Heart left ventricle (tissue), 16 donors: ENCODE results near the gene TRIM7. TPM values are rescaled to one million over a fixed set of nuclear protein-coding genes. Genes with fewer than 3 reads are reported as not detected.
"Not testable (repeated sequence)": the region's sequence is repeated elsewhere in the genome, so short reads cannot be mapped to it uniquely, and the experiment has no call there.

Experiments used
- ATAC-seq, 4 donors: fragments of 200-7000 bp; cut with Tn5 transposase; one replicate each; pipeline ENCODE4 v1.9.1; 2020 to 2022; ENCODE audit warnings: moderate library complexity in 4 of 4, mild to moderate bottlenecking in 3 of 4, moderate number of reproducible peaks in 1 of 4
- DNase-seq, 5 donors: peaks; one replicate each; pipeline ENCODE4 v3.0.0-alpha.2; 2020
- H3K27ac ChIP-seq, 12 donors: fragments of 200-600 bp; sonication (generic) in 4 of 12; one replicate each; pipeline versions ENCODE4 v1.5.0 to v1.8.0; 2016 to 2022; ENCODE audit warnings: mild to moderate bottlenecking in 2 of 12
- H3K27me3 ChIP-seq, 9 donors: fragments of 200-600 bp; sonication (generic) in 2 of 9; one replicate each; pipeline versions ENCODE4 v1.5.1 to v1.8.0; 2016 to 2022; ENCODE audit warnings: mild to moderate bottlenecking in 3 of 9
- H3K36me3 ChIP-seq, 9 donors: fragments of 200-600 bp; sonication (generic) in 2 of 9; one replicate each; pipeline versions ENCODE4 v1.5.0 to v1.8.0; 2018 to 2022; ENCODE audit warnings: mild to moderate bottlenecking in 2 of 9
- H3K4me1 ChIP-seq, 12 donors: fragments of 200-600 bp; sonication (generic) in 4 of 12; one replicate each; pipeline versions ENCODE4 v1.5.0 to v1.8.0; 2016 to 2022; ENCODE audit warnings: mild to moderate bottlenecking in 3 of 12
- H3K4me3 ChIP-seq, 12 donors: fragments of 200-600 bp; sonication (generic) in 4 of 12; one replicate each; pipeline versions ENCODE4 v1.5.0 to v1.8.0; 2017 to 2022; ENCODE audit warnings: mild to moderate bottlenecking in 9 of 12, moderate library complexity in 4 of 12
- H3K9me3 ChIP-seq, 12 donors: fragments of 200-600 bp; sonication (generic) in 4 of 12; one replicate each; pipeline versions ENCODE4 v1.5.0 to v1.8.0; 2016 to 2022; ENCODE audit warnings: mild to moderate bottlenecking in 1 of 12
- CTCF ChIP-seq, 12 donors: fragments of 200-600 bp; sonication (generic) in 4 of 12; IDR thresholded peaks; one replicate each; pipeline versions ENCODE4 v1.5.0 to v1.8.0; 2018 to 2022; ENCODE audit warnings: antibody characterized with exemption in 12 of 12, mild to moderate bottlenecking in 5 of 12
- POLR2A ChIP-seq, 2 donors: fragments of 450-650 bp; IDR thresholded peaks; one replicate each; pipeline ENCODE4 v1.6.1; 2017; ENCODE audit warnings: antibody characterized with exemption in 2 of 2, mild to moderate bottlenecking in 2 of 2, moderate library complexity in 2 of 2
- WGBS, 4 donors: extraction: QIAGEN DNeasy Blood & Tissue Kit in 2 of 4; methylation state at CpG; one replicate each; pipeline versions ENCODE4 v1.1.5 to v1.1.7; 2013 to 2018; 5-methylcytosine and 5-hydroxymethylcytosine counted together
- intact Hi-C, 10 donors: fragments of 100-400 bp; cut with DNase I; formaldehyde crosslinking; loops; one replicate each; pipeline versions ENCODE4 v1.11.1 to v1.14.2; 2022
- microRNA-seq, 4 donors: library from miRNA; unstranded; fragments of <30 nt; microRNA quantifications; one replicate each; pipeline versions ENCODE4 to v1.2.0, GENCODE V29; 2017 to 2020
- polyA plus RNA-seq, 2 donors: library from polyadenylated mRNA; stranded (reverse); fragments of 200-250 nt; gene quantifications; one replicate each; pipeline ENCODE4 v1.2.3, GENCODE V29; 2013
- total RNA-seq, 9 donors: library from RNA; depleted of rRNA in 2 of 9; stranded (reverse); fragments of >200 nt in 2 of 9; fragmentation: NEBNext Ultra II Directional in 3 of 9; extraction: Animal tissue kit (Norgen Biotek cat#: 25700) in 3 of 9; gene quantifications; one replicate each; pipeline versions ENCODE4 v1.1.0 to v1.2.4, GENCODE V29; 2016 to 2023
- donor health status: ischemic (EF 13 %, LVEDD 7.1; RV severe dilation, severe dysfunction).
- donor health status: healthy with polysubstance abuse.
- donor health status: DM: no; HTN: yes; CAD: no.
- donor health status: DM: no; HTN: no; CAD: no.
- donor health status: ischemic (EF 25% LVEDD 6.9; RV normal size, moderate dysfunction).
- donor health status: ischemic (EF 25% LVEDD 5.7; RV mildly dilated, moderate dysfunction).
- donor health status: healthy.
- donor health status: DM: yes; HTN: yes; CAD: no.
- donor health status: ischemic (EF 35%, LVEDD 5.7; RV mildly dilated, moderate dysfunction).
- donor health status: nonischemic (EF 11% LVEDD 7.7; RV severe dilation, severe dysfunction).
- donor health status: DM: yes; HTN: yes; CAD: no.
- donor health status: PGD.
- donor health status: ischemic (EF 29% LVEDD 5.4; RV normal size, mild dysfunction).
- donor health status: nonischemic (EF 23%, LVEDD 6.1; RV moderate dilation, normal function).

TRIM7 gene
- total and polyA plus RNA-seq, 11 donors, result 3.6 to 11.0 (median 6.7) TPM

GRCh38 chr5:181149355-181149754, 55.6 kb downstream of the TRIM7 start:
- ATAC-seq, result no peak
- intact Hi-C loops, result no loop called here

GRCh38 chr5:181146927-181147636, 57.9 kb downstream of the TRIM7 start, which contains the start of gene OR2V2:
Gene OR2V2, plus strand, starts transcription at chr5:181147586. Its CDS starts 7,357 bp downstream, at chr5:181154943.
- H3K9me3 ChIP-seq, H3K4me1 ChIP-seq, intact Hi-C loops, H3K36me3 ChIP-seq, H3K27ac ChIP-seq, H3K4me3 ChIP-seq, ATAC-seq, DNase-seq: not testable (repeated sequence)
- H3K27me3 ChIP-seq, result peaks cover 0 to 52% (median 6%) of the 10 kb centered on the region in 9 donors
- WGBS, 4 donors, result 52 to 63% (median 59%) methylated on average over 7 of the region's 7 CpGs

More at GRCh38 chr5:181149355-181149754, 55.6 kb downstream of the TRIM7 start:
- Histone ChIP-seq H3K4me1 (peaks cover 0 to 5% (median 0%) of the 10 kb centered on the region in 12 donors), H3K36me3 (no peaks in the 10 kb centered on the region), H3K27ac (no peak overlapping the region), H3K4me3 (no peak overlapping the region), H3K27me3 (peaks cover 0 to 41% (median 6%) of the 10 kb centered on the region in 9 donors), H3K9me3 (peaks cover 0 to 5% (median 0%) of the 10 kb centered on the region in 12 donors)
- TF ChIP-seq POLR2A (IDR thresholded peaks at IDR 0.05) (no peak), CTCF (IDR thresholded peaks at IDR 0.05) (no peak)
- no peak for DNase-seq
- WGBS, 4 donors, result 87 to 90% (median 88%) methylated on average over 6 of the region's 6 CpGs

- no peaks in the 10 kb centered on the region for H3K36me3 ChIP-seq
- peaks cover 0 to 58% (median 6%) of the 10 kb centered on the region in 9 donors for H3K27me3 ChIP-seq
- DNase-seq, result no peak
- ATAC-seq, result no peak
- WGBS, 4 donors, result 38 to 59% (median 48%) methylated on average over 1 of the region's 1 CpG
- H3K4me1 ChIP-seq, result no peaks in the 10 kb centered on the region
- no peak overlapping the region for H3K4me3 ChIP-seq
- no peak overlapping the region for H3K27ac ChIP-seq
- H3K9me3 ChIP-seq, result peaks cover 0 to 5% (median 0%) of the 10 kb centered on the region in 12 donors
- TF ChIP-seq CTCF (IDR thresholded peaks at IDR 0.05) (no peak), POLR2A (IDR thresholded peaks at IDR 0.05) (no peak)
- intact Hi-C loops, result no loop called here
Observed at GRCh38 chr5:181145133-181145532, 59.9 kb downstream of the TRIM7 start.

Small RNAs within 50 kb of the gene (microRNA-seq; reads per million reads assigned to microRNA genes)
- 0 to 0.62 (median 0.16) reads per million in 4 donors for gene MIR4638

Other genes starting within 250 kb of the TRIM7 start
- under 1 TPM in 1 of 9 donors, not detected in 8; 0.54 TPM for gene BTNL3, start 216.3 kb downstream of the TRIM7 start, total RNA-seq
- under 1 TPM in 1 of 2 donors, not detected in 1; 0.03 TPM for gene BTNL3, start 216.3 kb downstream of the TRIM7 start, polyA plus RNA-seq
- 10 to 100 TPM; 28.6 to 75.0 (median 34.9) TPM for gene BTNL9, start 164.9 kb downstream of the TRIM7 start, total RNA-seq
- gene BTNL9, start 164.9 kb downstream of the TRIM7 start, polyA plus RNA-seq, result 10 to 100 TPM; 32.5 to 88.2 TPM
- gene OR2V1, start 74.0 kb downstream of the TRIM7 start, total RNA-seq, result not detected
- gene OR2V1, start 74.0 kb downstream of the TRIM7 start, polyA plus RNA-seq, result not detected
- not detected for gene OR2V2, start 57.6 kb downstream of the TRIM7 start, total RNA-seq
- not detected for gene OR2V2, start 57.6 kb downstream of the TRIM7 start, polyA plus RNA-seq
- 10 to 100 TPM; 12.3 to 27.3 (median 23.9) TPM for gene TRIM41, start 18.1 kb upstream of the TRIM7 start, total RNA-seq
- 10 to 100 TPM; 20.2 TPM for gene TRIM41, start 18.1 kb upstream of the TRIM7 start, polyA plus RNA-seq
- 1,000 to 10,000 TPM in 2 of 9 donors, 100 to 1,000 TPM in 7; 560 to 1,237 (median 771) TPM for gene RACK1, start 38.7 kb upstream of the TRIM7 start, total RNA-seq
- 1,000 to 10,000 TPM in 1 of 2 donors, 100 to 1,000 TPM in 1; 876 to 2,287 TPM for gene RACK1, start 38.7 kb upstream of the TRIM7 start, polyA plus RNA-seq
- 10 to 100 TPM in 1 of 9 donors, 1 to 10 TPM in 8; 5.6 to 12.8 (median 7.6) TPM for gene TRIM52, start 55.9 kb upstream of the TRIM7 start, total RNA-seq
- gene TRIM52, start 55.9 kb upstream of the TRIM7 start, polyA plus RNA-seq, result 10 to 100 TPM in 1 of 2 donors, 1 to 10 TPM in 1; 5.9 to 10.3 TPM
- not detected for gene OR4F3, start 162.1 kb upstream of the TRIM7 start, total RNA-seq
- not detected for gene OR4F3, start 162.1 kb upstream of the TRIM7 start, polyA plus RNA-seq